ENCODE results near the gene RRP12.

- no peak for TF ChIP-seq RAD21 (IDR thresholded peaks at IDR 0.05; ENCODE audit: low read depth)
- no peak for TF ChIP-seq CEBPB (IDR thresholded peaks at IDR 0.05)
- TF ChIP-seq TAF1 (IDR thresholded peaks at IDR 0.05; ENCODE audit: low read depth) = no peak
- TF ChIP-seq REST (IDR thresholded peaks at IDR 0.05; ENCODE audit: low read depth) = no peak
- no peak for TF ChIP-seq FOXM1 (IDR thresholded peaks at IDR 0.05; ENCODE audit: borderline replicate concordance, low read depth)
- TF ChIP-seq ZBTB7A (IDR thresholded peaks at IDR 0.05; ENCODE audit: low read depth) = no peak
- TF ChIP-seq EP300 (IDR thresholded peaks at IDR 0.05; ENCODE audit: borderline replicate concordance) = no peak
- no peak for TF ChIP-seq TEAD4 (IDR thresholded peaks at IDR 0.05)
- TF ChIP-seq, protein P1, sequence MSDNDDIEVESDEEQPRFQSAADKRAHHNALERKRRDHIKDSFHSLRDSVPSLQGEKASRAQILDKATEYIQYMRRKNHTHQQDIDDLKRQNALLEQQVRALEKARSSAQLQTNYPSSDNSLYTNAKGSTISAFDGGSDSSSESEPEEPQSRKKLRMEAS (IDR thresholded peaks at IDR 0.05) = no peak
- TF ChIP-seq EGR1 (IDR thresholded peaks at IDR 0.05) = no peak
- no peak for TF ChIP-seq CREB1 (IDR thresholded peaks at IDR 0.05; ENCODE audit: low read depth)
- no peak for TF ChIP-seq YY1 (IDR thresholded peaks at IDR 0.05; ENCODE audit: low read depth)
- TF ChIP-seq NFIC (IDR thresholded peaks at IDR 0.05) = no peak
- no peak for TF ChIP-seq USF1 (IDR thresholded peaks at IDR 0.05)
Observed at GRCh38 chr10:97407952-97408248, 6.8 kb upstream of the RRP12 start.
